HepG2 (cell line): ENCODE measurements around the gene TOE1. TPM values are rescaled to one million over a fixed set of nuclear protein-coding genes. Genes with fewer than 3 reads are reported as not detected.

Source experiments
- EED ChIP-seq: sonication (generic); formaldehyde crosslinking; IDR thresholded peaks from 2 replicates; pipeline ENCODE4 v1.5.0; 2020; ENCODE audit warnings: mild to moderate bottlenecking, missing genetic modification reagents
- EP300 ChIP-seq, 3 experiments: sonication (generic) in 1 of 3; formaldehyde crosslinking in 1 of 3; IDR thresholded peaks; 2 replicates each; pipeline versions ENCODE4 v1.5.1 to v1.6.1; 2011 to 2020; ENCODE audit warnings: low read depth in 2 of 3, low read length in 2 of 3, borderline replicate concordance in 1 of 3, improper control_type of control experiment in 1 of 3, mild to moderate bottlenecking in 1 of 3, missing genetic modification reagents in 1 of 3, moderate library complexity in 1 of 3
- HMGA1 ChIP-seq: sonication (generic); formaldehyde crosslinking; conservative IDR thresholded peaks from 2 replicates; pipeline ENCODE4 v1.4.0; 2020; ENCODE audit warnings: missing genetic modification reagents
- HNRNPLL ChIP-seq: fragments of 200-400 bp; formaldehyde crosslinking; IDR thresholded peaks from 2 replicates; pipeline ENCODE4 v1.6.1; 2017; ENCODE audit warnings: mild to moderate bottlenecking, low read depth, low read length; ENCODE audit not compliant: poor library complexity, severe bottlenecking
- NR3C1 ChIP-seq: sonication (generic); formaldehyde crosslinking; IDR thresholded peaks from 2 replicates; pipeline ENCODE4 v1.4.0; 2020; ENCODE audit warnings: missing genetic modification reagents
- RBAK ChIP-seq: sonication (generic); formaldehyde crosslinking; IDR thresholded peaks from 2 replicates; pipeline ENCODE4 v1.5.1; 2020; ENCODE audit warnings: mild to moderate bottlenecking, missing genetic modification reagents
- RORA ChIP-seq: sonication (generic); formaldehyde crosslinking; IDR thresholded peaks from 2 replicates; pipeline ENCODE4 v1.5.0; 2020; ENCODE audit warnings: mild to moderate bottlenecking, missing genetic modification reagents, moderate library complexity
- SSRP1 ChIP-seq: IDR thresholded peaks from 2 replicates; pipeline ENCODE4 v1.6.1; 2016; ENCODE audit warnings: control low read depth
- ZFP36 ChIP-seq: fragments of 150-350 bp; IDR thresholded peaks from 2 replicates; pipeline ENCODE4 v1.6.1; 2018; ENCODE audit warnings: borderline replicate concordance, low read length, low read depth; ENCODE audit not compliant: partially characterized antibody
- ZNF180 ChIP-seq: sonication (generic); formaldehyde crosslinking; IDR thresholded peaks from 2 replicates; pipeline ENCODE4 v1.4.0; 2020; ENCODE audit warnings: low read depth, missing genetic modification reagents, borderline replicate concordance
- ZNF256 ChIP-seq: sonication (generic); formaldehyde crosslinking; conservative IDR thresholded peaks from 2 replicates; pipeline ENCODE4 v1.4.0; 2020; ENCODE audit warnings: missing genetic modification reagents
- ZNF510 ChIP-seq: sonication (generic); formaldehyde crosslinking; IDR thresholded peaks from 2 replicates; pipeline ENCODE4 v1.4.0; 2020; ENCODE audit warnings: low read depth, mild to moderate bottlenecking, missing genetic modification reagents
- polyA plus RNA-seq, 8 experiments: library from polyadenylated mRNA; depleted of rRNA in 3 of 8; stranded (reverse) in 7 of 8; unstranded in 1 of 8; fragments of >200 nt; fragmentation: Illumina TruSeq in 4 of 8; extraction: Trizol in 4 of 8; gene quantifications; 2 replicates each; pipeline versions ENCODE4 v1.2.1 to v1.2.3, GENCODE V29; 2011 to 2016; ENCODE audit warnings: low read depth in 4 of 8, missing spikeins in 1 of 8, mixed read lengths in 1 of 8; ENCODE audit not compliant: insufficient read depth in 1 of 8
- total RNA-seq, 5 experiments: library from RNA; depleted of rRNA; stranded (reverse); fragments of >200 nt; fragmentation: Illumina TruSeq; extraction: Trizol; gene quantifications; 2 replicates each; pipeline ENCODE4 v1.2.3, GENCODE V29; 2016; ENCODE audit warnings: low read depth in 1 of 5
- TF ChIP-seq, protein P1 (sequence below): sonication (generic); formaldehyde crosslinking; IDR thresholded peaks from 2 replicates; pipeline ENCODE4 v1.5.1; 2020; ENCODE audit warnings: missing genetic modification reagents, mild to moderate bottlenecking, borderline replicate concordance
- TF ChIP-seq, protein P2 (sequence below): sonication (generic); formaldehyde crosslinking; IDR thresholded peaks from 2 replicates; pipeline ENCODE4 v1.4.0; 2020; ENCODE audit warnings: missing genetic modification reagents
- TF ChIP-seq, protein P3 (sequence below): IDR thresholded peaks from 2 replicates; pipeline ENCODE4 v1.6.1; 2016; ENCODE audit warnings: mild to moderate bottlenecking
- TF ChIP-seq, protein P4 (sequence below): sonication (generic); formaldehyde crosslinking; IDR thresholded peaks from 2 replicates; pipeline ENCODE4 v1.8.1; 2023; ENCODE audit warnings: mild to moderate bottlenecking, moderate library complexity, missing genetic modification reagents

TOE1 gene
- total and polyA plus RNA-seq, 2 of the 13 experiments (the other 11 are each of a cell fraction or from before 2014, with no cell fraction given), result 14.1 to 19.0 TPM

DNA sequence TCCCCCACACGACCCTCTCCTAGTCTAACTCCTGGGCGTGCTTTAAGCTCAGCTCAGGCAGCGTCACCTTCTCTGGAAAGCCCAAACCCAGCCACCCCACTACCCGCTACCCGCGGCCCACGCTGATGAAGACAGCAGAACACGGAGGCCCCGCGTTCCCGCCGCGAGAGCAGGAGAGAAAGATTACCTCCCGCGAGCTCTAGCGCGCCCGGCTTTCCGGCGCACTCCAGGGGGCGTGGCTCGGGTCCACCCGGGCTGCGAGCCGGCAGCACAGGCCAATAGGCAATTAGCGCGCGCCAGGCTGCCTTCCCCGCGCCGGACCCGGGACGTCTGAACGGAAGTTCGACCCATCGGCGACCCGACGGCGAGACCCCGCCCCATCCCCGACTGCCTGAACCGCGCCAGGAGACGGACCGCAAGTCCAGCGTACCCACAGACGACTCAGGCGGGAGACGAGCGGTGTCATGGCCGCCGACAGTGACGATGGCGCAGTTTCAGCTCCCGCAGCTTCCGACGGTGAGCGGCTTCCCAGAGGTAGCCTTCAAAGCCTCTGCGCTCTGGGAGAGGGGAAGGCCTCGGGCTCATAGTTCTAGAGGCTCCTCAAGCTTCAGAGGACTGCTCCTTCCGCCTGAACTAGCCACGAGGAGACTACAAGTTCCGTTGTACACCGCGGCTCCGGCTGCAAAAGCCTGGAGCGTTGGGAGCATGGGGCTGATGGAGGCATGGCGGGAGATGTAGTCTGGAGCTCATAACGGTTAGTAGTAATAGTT, at the start of gene TOE1, which contains the start of gene MUTYH (continued):
- TF ChIP-seq, protein P1, sequence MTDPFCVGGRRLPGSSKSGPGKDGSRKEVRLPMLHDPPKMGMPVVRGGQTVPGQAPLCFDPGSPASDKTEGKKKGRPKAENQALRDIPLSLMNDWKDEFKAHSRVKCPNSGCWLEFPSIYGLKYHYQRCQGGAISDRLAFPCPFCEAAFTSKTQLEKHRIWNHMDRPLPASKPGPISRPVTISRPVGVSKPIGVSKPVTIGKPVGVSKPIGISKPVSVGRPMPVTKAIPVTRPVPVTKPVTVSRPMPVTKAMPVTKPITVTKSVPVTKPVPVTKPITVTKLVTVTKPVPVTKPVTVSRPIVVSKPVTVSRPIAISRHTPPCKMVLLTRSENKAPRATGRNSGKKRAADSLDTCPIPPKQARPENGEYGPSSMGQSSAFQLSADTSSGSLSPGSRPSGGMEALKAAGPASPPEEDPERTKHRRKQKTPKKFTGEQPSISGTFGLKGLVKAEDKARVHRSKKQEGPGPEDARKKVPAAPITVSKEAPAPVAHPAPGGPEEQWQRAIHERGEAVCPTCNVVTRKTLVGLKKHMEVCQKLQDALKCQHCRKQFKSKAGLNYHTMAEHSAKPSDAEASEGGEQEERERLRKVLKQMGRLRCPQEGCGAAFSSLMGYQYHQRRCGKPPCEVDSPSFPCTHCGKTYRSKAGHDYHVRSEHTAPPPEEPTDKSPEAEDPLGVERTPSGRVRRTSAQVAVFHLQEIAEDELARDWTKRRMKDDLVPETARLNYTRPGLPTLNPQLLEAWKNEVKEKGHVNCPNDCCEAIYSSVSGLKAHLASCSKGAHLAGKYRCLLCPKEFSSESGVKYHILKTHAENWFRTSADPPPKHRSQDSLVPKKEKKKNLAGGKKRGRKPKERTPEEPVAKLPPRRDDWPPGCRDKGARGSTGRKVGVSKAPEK (CRISPR knock-in tag), result peak; percentile 90; the same call in 1 of the 2 replicates
- TF ChIP-seq, protein P2, sequence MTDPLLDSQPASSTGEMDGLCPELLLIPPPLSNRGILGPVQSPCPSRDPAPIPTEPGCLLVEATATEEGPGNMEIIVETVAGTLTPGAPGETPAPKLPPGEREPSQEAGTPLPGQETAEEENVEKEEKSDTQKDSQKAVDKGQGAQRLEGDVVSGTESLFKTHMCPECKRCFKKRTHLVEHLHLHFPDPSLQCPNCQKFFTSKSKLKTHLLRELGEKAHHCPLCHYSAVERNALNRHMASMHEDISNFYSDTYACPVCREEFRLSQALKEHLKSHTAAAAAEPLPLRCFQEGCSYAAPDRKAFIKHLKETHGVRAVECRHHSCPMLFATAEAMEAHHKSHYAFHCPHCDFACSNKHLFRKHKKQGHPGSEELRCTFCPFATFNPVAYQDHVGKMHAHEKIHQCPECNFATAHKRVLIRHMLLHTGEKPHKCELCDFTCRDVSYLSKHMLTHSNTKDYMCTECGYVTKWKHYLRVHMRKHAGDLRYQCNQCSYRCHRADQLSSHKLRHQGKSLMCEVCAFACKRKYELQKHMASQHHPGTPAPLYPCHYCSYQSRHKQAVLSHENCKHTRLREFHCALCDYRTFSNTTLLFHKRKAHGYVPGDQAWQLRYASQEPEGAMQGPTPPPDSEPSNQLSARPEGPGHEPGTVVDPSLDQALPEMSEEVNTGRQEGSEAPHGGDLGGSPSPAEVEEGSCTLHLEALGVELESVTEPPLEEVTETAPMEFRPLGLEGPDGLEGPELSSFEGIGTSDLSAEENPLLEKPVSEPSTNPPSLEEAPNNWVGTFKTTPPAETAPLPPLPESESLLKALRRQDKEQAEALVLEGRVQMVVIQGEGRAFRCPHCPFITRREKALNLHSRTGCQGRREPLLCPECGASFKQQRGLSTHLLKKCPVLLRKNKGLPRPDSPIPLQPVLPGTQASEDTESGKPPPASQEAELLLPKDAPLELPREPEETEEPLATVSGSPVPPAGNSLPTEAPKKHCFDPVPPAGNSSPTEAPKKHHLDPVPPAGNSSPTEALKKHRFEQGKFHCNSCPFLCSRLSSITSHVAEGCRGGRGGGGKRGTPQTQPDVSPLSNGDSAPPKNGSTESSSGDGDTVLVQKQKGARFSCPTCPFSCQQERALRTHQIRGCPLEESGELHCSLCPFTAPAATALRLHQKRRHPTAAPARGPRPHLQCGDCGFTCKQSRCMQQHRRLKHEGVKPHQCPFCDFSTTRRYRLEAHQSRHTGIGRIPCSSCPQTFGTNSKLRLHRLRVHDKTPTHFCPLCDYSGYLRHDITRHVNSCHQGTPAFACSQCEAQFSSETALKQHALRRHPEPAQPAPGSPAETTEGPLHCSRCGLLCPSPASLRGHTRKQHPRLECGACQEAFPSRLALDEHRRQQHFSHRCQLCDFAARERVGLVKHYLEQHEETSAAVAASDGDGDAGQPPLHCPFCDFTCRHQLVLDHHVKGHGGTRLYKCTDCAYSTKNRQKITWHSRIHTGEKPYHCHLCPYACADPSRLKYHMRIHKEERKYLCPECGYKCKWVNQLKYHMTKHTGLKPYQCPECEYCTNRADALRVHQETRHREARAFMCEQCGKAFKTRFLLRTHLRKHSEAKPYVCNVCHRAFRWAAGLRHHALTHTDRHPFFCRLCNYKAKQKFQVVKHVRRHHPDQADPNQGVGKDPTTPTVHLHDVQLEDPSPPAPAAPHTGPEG (CRISPR knock-in tag), result peak; percentile 83
- TF ChIP-seq SSRP1 (CRISPR knock-in tag) (no peak), HNRNPLL (peak; percentile 83), ZNF256 (CRISPR knock-in tag) (0 out of 2 replicates have a peak, but pooled peaks have one; percentile 51), ZNF510 (0 out of 2 replicates have a peak, but pooled peaks have one; percentile 71), EP300 (IDR thresholded peaks at IDR 0.05; ENCODE audit: low read depth in 2 of 2, low read length in 2 of 2) (no peak), EP300 (CRISPR knock-in tag; IDR thresholded peaks at IDR 0.05; ENCODE audit: borderline replicate concordance) (no peak; the same call in 1 of the 2 replicates), RORA (CRISPR knock-in tag) (no peak), EED (peak; percentile 88; the same call in 1 of the 2 replicates), RBAK (CRISPR knock-in tag) (no peak), HMGA1 (CRISPR knock-in tag) (no peak), ZFP36 (no peak), ZNF180 (CRISPR knock-in tag) (no peak), NR3C1 (CRISPR knock-in tag) (no peak)
- TF ChIP-seq, protein P3, sequence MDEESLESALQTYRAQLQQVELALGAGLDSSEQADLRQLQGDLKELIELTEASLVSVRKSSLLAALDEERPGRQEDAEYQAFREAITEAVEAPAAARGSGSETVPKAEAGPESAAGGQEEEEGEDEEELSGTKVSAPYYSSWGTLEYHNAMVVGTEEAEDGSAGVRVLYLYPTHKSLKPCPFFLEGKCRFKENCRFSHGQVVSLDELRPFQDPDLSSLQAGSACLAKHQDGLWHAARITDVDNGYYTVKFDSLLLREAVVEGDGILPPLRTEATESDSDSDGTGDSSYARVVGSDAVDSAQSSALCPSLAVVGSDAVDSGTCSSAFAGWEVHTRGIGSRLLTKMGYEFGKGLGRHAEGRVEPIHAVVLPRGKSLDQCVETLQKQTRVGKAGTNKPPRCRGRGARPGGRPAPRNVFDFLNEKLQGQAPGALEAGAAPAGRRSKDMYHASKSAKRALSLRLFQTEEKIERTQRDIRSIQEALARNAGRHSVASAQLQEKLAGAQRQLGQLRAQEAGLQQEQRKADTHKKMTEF, result peak; percentile 48
- TF ChIP-seq, protein P4, sequence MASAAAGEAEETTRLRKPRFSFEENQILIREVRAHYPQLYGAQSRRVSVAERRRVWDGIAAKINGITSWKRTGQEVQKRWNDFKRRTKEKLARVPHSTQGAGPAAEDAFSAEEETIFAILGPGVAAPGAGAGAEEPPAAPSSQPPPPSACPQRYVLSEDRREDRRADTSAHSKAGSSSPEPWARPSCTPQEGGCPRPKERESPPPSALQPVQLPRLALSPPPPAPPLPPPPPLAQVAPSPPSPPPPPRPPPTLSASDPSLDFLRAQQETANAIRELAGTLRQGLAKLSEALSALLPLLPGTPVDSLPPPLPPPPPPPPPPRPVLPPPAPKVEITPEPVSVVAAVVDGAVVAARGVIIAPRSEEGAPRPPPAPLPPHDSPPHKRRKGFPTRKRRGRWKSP (CRISPR knock-in tag), result peak; percentile 97
